Activated T-cell treated with anti-CD3 and anti-CD28 coated beads, Interleukin-2, amount 50 U/mL, for 24 hours (primary cell): ENCODE results near the gene IER5L.
A peak's percentile ranks its signal among the peaks of the same experiment; 100 is the strongest.

Experiments
- DNase-seq: peaks from one replicate; pipeline ENCODE4 v3.0.0-alpha.2; 2020
- H3K27ac Mint-ChIP-seq: 2 replicates; pipeline ENCODE4 v1.8.0; 2020; ENCODE audit warnings: mild to moderate bottlenecking, mixed read lengths
- H3K27me3 Mint-ChIP-seq: 2 replicates; pipeline ENCODE4 v1.8.0; 2020; ENCODE audit warnings: mixed read lengths
- H3K36me3 Mint-ChIP-seq: 2 replicates; pipeline ENCODE4 v1.8.0; 2020; ENCODE audit warnings: low read depth, mixed read lengths
- H3K4me1 Mint-ChIP-seq: 2 replicates; pipeline ENCODE4 v1.8.0; 2020; ENCODE audit warnings: low read depth, mixed read lengths
- H3K4me3 Mint-ChIP-seq: 2 replicates; pipeline ENCODE4 v1.8.0; 2020; ENCODE audit warnings: mild to moderate bottlenecking, moderate library complexity, mixed read lengths
- H3K9me3 Mint-ChIP-seq: 2 replicates; pipeline ENCODE4 v1.8.0; 2020; ENCODE audit warnings: mixed read lengths

Gene IER5L

GRCh38 chr9:129177791-129178567 lies at the start of gene IER5L:
TSS of gene IER5L (minus strand) at chr9:129178261. CDS start at chr9:129178052, 209 bp downstream.
- H3K9me3 Mint-ChIP-seq: no peaks in the 10 kb centered on the region
- no peaks in the 10 kb centered on the region for H3K36me3 Mint-ChIP-seq
- peak; percentile 96 for DNase-seq
- H3K4me3 Mint-ChIP-seq: peak within 1 kb of the TSS; percentile 86
- peak within 1 kb of the TSS; percentile 50 for H3K27ac Mint-ChIP-seq
- peaks cover 12% of the 10 kb centered on the region for H3K4me1 Mint-ChIP-seq
- peaks cover 8% of the 10 kb centered on the region for H3K27me3 Mint-ChIP-seq

- H3K36me3 Mint-ChIP-seq: no peaks in the 10 kb centered on the region
- H3K4me3 Mint-ChIP-seq: no peak overlapping the region
- H3K4me1 Mint-ChIP-seq: peaks cover 26% of the 10 kb centered on the region
- H3K27me3 Mint-ChIP-seq: no peaks in the 10 kb centered on the region
- peaks cover under 1% of the 10 kb centered on the region for H3K9me3 Mint-ChIP-seq
- no peak overlapping the region for H3K27ac Mint-ChIP-seq
- no peak for DNase-seq
These were observed 49.8 kb upstream of the IER5L start for GRCh38 chr9:129227843-129228189.

GRCh38 chr9:129225815-129226214 lies 47.8 kb upstream of the IER5L start:
- Mint-ChIP-seq H3K27ac (peak overlapping the region; percentile 33), H3K27me3 (no peaks in the 10 kb centered on the region), H3K4me1 (peaks cover 38% of the 10 kb centered on the region), H3K4me3 (no peak overlapping the region), H3K9me3 (no peaks in the 10 kb centered on the region), H3K36me3 (no peaks in the 10 kb centered on the region)
- peak; percentile 60 for DNase-seq

GRCh38 chr9:129225490-129225778 lies 47.4 kb upstream of the IER5L start:
- Mint-ChIP-seq H3K4me3 (no peak overlapping the region), H3K27ac (no peak overlapping the region), H3K4me1 (peaks cover 41% of the 10 kb centered on the region), H3K27me3 (no peaks in the 10 kb centered on the region), H3K9me3 (no peaks in the 10 kb centered on the region), H3K36me3 (no peaks in the 10 kb centered on the region)
- DNase-seq: no peak

GRCh38 chr9:129224618-129225489 lies 46.8 kb upstream of the IER5L start:
- peak overlapping the region; percentile 11 for H3K27ac Mint-ChIP-seq
- H3K9me3 Mint-ChIP-seq: no peaks in the 10 kb centered on the region
- DNase-seq: no peak
- no peak overlapping the region for H3K4me3 Mint-ChIP-seq
- no peaks in the 10 kb centered on the region for H3K27me3 Mint-ChIP-seq
- H3K4me1 Mint-ChIP-seq: peaks cover 39% of the 10 kb centered on the region
- no peaks in the 10 kb centered on the region for H3K36me3 Mint-ChIP-seq

GRCh38 chr9:129223551-129224208 lies 45.6 kb upstream of the IER5L start:
- Mint-ChIP-seq H3K27me3 (no peaks in the 10 kb centered on the region), H3K4me1 (peaks cover 39% of the 10 kb centered on the region), H3K4me3 (no peak overlapping the region), H3K9me3 (no peaks in the 10 kb centered on the region), H3K27ac (no peak overlapping the region), H3K36me3 (no peaks in the 10 kb centered on the region)
- DNase-seq: no peak

GRCh38 chr9:129222819-129223218 lies 44.8 kb upstream of the IER5L start:
- Mint-ChIP-seq H3K4me3 (no peak overlapping the region), H3K4me1 (peaks cover 39% of the 10 kb centered on the region), H3K27ac (no peak overlapping the region), H3K36me3 (no peaks in the 10 kb centered on the region), H3K9me3 (no peaks in the 10 kb centered on the region), H3K27me3 (no peaks in the 10 kb centered on the region)
- no peak for DNase-seq

GRCh38 chr9:129221979-129222635 lies 44.0 kb upstream of the IER5L start:
- H3K4me1 Mint-ChIP-seq: peaks cover 39% of the 10 kb centered on the region
- H3K27me3 Mint-ChIP-seq: no peaks in the 10 kb centered on the region
- no peak overlapping the region for H3K4me3 Mint-ChIP-seq
- no peak for DNase-seq
- no peaks in the 10 kb centered on the region for H3K9me3 Mint-ChIP-seq
- no peak overlapping the region for H3K27ac Mint-ChIP-seq
- H3K36me3 Mint-ChIP-seq: no peaks in the 10 kb centered on the region

GRCh38 chr9:129221233-129221632 lies 43.2 kb upstream of the IER5L start:
- H3K36me3 Mint-ChIP-seq: no peaks in the 10 kb centered on the region
- peaks cover 35% of the 10 kb centered on the region for H3K4me1 Mint-ChIP-seq
- peak overlapping the region; percentile 1 for H3K27ac Mint-ChIP-seq
- H3K4me3 Mint-ChIP-seq: no peak overlapping the region
- no peak for DNase-seq
- H3K9me3 Mint-ChIP-seq: no peaks in the 10 kb centered on the region
- no peaks in the 10 kb centered on the region for H3K27me3 Mint-ChIP-seq

GRCh38 chr9:129220771-129221170 lies 42.7 kb upstream of the IER5L start:
- Mint-ChIP-seq H3K4me1 (peaks cover 30% of the 10 kb centered on the region), H3K36me3 (no peaks in the 10 kb centered on the region), H3K27ac (peak overlapping the region; percentile 1), H3K9me3 (no peaks in the 10 kb centered on the region), H3K27me3 (no peaks in the 10 kb centered on the region), H3K4me3 (no peak overlapping the region)
- DNase-seq: no peak

- Mint-ChIP-seq H3K4me3 (no peak overlapping the region), H3K27ac (no peak overlapping the region), H3K27me3 (no peaks in the 10 kb centered on the region), H3K4me1 (peaks cover 14% of the 10 kb centered on the region), H3K9me3 (no peaks in the 10 kb centered on the region), H3K36me3 (no peaks in the 10 kb centered on the region)
- no peak for DNase-seq
These were observed 40.9 kb upstream of the IER5L start for GRCh38 chr9:129218918-129219317.

- DNase-seq: no peak
- Mint-ChIP-seq H3K36me3 (no peaks in the 10 kb centered on the region), H3K27me3 (no peaks in the 10 kb centered on the region), H3K4me3 (no peak overlapping the region), H3K4me1 (peaks cover 14% of the 10 kb centered on the region), H3K9me3 (no peaks in the 10 kb centered on the region), H3K27ac (no peak overlapping the region)
These were observed 40.2 kb upstream of the IER5L start for GRCh38 chr9:129218272-129218625.

- Mint-ChIP-seq H3K27ac (no peak overlapping the region), H3K27me3 (no peaks in the 10 kb centered on the region), H3K36me3 (no peaks in the 10 kb centered on the region), H3K9me3 (no peaks in the 10 kb centered on the region), H3K4me1 (peaks cover 10% of the 10 kb centered on the region), H3K4me3 (no peak overlapping the region)
- no peak for DNase-seq
These were observed 35.5 kb upstream of the IER5L start for GRCh38 chr9:129213551-129213950.

- no peak for DNase-seq
- Mint-ChIP-seq H3K27me3 (no peaks in the 10 kb centered on the region), H3K9me3 (no peaks in the 10 kb centered on the region), H3K4me1 (peaks cover 27% of the 10 kb centered on the region), H3K27ac (no peak overlapping the region), H3K4me3 (no peak overlapping the region), H3K36me3 (no peaks in the 10 kb centered on the region)
These were observed 33.6 kb upstream of the IER5L start for GRCh38 chr9:129211686-129212085.
